ENCODE data around the gene ANKRD10.
"Not testable (repeated sequence)": the region's sequence is repeated elsewhere in the genome, so short reads cannot be mapped to it uniquely, and the experiment has no call there.

The ANKRD10 gene

DNA sequence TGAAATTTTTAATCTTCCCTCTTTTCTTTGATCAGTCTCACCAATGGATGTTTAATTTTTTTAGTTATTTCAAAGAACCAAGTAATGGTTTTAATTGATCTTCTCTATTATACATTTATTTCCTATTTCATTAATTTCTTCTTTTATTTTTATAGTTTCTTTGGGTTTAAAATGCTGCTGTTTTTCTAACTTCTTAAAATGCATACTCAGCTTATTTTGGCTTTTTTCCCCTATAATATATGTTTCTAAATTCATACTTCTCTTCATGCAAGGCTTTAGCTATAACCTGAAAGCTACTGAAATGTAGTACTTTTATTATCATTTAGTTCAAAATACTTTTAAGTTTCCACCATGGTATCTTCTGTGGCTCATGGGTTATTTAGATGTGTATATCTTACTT is 53.9 kb downstream of the ANKRD10 start:
- no peak for DNase-seq

DNA sequence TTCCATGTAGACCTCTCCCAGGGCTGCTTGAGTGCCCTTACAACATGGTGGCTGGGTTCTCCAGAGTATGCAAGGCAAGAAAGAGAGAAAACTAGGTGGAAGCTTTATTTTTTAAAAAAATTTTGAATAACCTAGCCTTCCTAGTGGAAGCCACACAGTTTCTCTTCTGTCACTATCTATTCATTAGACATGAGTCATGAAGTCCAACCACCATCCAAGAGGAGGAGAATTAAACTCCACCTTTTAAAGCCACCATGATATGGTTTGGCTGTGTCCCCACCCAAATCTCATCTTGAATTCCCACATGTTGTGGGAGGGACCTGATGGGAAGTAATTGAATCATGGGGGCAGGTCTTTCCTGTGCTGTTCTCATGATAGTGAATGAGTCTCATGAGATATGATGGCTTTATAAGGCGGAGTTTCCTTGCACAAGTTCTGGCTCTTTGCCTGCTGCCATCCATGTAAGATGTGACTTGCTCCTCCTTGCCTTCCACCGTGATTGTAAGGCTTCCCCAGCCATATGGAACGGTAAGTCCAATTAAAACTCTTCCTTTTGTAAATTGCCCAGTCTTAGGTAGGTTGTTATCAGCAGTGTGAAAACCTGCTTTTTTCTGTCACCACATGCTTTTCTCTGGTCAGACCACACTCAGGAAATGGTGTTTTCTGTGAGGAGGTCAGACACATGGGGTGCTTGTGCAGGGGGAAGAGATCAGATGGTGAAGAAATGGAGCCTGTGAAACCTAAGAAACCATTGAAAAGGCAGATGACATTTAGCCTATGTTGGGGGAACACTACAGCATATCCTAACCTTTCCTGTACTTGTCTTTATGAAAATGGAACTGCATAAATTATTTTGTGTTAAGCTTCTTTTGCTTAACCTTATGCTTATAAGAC is 57.7 kb downstream of the ANKRD10 start:
- no peak for DNase-seq

DNA sequence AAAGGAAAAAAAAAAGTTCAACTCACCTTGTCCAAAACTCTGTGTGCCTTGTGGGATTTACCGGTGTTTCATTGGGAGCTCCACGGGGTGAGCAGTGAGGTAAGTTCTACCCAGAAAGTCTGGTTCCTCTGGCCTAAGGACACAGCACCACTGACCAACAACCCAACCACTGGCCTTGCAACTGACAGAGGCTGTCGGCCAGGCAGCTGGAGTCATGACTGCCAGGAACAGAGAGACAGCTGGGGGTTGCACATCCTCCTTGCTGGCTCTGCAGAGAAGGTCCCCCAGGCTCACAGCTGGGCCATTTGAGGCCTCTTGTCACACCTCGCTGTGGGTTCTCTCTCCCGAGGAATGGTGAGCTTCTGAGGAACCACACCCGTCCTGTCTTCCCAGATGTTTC is 59.5 kb downstream of the ANKRD10 start:
- no peak for DNase-seq

DNA sequence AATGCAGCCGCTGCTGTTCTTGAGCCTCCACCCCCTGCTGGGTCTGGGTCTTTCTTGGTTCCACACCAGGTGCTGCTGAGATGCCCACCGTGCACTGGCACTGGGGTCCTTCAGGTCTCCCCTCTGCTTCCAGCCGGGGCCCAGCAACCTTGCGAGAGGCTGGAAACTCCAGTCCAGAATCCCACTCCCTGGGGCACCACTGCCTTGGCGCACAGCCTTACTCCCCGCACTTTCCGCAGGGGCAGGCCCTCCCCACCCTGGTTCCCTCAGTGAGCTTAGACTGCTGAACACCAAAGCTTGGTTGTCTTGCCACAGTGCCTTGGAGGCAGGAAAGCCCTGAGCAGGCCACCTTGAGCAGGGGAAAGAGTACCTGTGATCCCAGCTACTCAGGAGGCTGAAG is 60.0 kb downstream of the ANKRD10 start:
- DNase-seq, result no peak

DNA sequence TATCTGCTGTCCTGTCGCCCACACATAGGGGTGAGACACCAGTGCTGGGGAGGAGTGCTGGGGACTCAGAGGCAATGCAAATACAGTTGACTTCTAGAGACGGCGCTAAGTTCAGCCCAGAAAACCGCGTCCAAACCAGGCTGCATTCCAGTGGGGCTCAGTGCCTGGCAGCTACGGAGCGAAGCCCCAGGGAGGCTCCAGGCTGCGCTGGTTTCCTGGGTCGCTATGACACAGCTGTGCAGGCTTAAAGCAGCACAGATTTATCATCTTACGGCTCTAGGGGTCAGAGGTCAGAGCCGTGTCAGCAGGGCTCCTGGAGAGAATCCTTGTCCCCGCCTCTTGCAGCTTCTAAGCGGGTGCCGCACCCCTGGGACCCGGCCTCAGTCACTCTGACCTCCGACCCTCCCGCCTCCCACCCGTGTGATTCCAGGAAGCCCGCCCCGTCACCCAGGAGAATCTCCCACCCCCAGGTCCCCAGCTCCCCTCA is 61.6 kb downstream of the ANKRD10 start:
- DNase-seq, result no peak

DNA sequence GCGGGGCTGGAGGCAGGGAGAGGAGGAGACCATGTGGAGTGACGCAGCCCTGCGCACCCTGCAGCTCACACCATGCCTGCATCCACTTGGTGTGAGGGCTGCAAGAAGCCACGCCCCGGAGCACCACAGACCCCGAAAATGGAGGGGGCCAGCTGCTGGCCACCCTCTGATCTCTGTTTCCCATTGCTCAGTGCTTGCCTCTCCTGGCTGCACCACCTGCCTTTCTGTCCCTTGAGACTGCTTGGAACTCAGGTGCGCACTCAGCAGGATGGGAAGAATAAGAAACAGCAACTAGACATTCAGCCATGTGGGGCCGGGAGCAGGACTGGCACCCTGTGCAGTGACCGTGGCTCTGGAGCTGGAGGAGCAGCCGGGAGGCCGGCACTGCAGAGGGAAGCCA is 64.0 kb downstream of the ANKRD10 start:
- DNase-seq, result no peak

DNA sequence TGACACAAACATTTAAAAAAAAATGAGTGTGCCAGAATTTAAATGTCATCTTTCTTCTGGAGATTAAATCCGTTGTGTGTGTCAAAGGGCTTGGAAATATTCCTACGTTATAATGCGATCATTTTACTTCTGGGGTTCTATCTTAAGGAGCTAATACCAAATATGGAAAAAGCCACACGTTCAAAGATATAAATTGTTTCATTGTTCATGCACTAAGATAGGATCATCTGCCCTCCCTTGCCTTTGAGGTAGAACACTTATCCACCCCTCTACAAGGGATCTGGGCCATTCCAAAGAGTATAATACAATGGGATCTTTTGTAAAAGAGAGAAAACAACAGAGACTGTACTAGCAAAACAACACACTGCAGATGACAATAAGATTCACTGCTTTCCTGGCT is 64.9 kb downstream of the ANKRD10 start:
- DNase-seq, result no peak

DNA sequence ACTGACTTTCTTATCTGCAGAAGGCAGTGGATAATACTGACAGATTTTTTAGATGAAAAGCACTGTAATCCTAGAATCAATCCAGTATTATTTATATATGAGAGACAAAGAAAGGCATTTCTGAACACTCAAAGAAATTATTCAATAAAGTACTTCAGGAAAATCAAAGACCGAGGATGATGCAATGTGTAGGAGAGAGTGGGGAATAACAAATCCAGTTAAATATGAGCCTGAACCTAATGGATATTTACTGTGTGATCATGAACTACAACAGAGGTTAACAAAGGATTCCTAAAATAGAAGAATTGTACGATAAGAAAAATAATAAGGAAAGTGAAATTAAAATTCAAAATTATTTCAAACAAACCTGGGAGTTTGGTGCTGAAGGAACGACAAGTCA is 69.3 kb downstream of the ANKRD10 start:
- DNase-seq, result no peak

DNA sequence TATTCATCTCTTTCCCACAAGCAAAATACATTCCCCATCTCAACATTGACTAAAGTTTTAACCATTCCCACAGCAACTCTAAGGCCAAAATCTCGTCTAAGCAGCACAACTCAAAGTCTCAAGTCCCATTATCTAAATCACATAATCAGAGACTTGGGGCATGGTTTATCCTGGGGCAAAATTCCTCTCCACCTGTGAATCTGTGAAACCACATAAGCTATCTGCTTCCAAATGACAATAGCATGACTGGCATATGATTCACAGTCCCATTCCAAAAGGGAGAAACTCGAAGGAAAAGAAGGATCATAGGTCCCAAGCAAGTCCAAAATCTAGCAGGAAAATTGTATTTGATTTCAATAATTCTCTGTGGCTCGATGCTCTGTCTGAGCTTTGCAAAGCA is 73.0 kb downstream of the ANKRD10 start:
- DNase-seq, result no peak

DNA sequence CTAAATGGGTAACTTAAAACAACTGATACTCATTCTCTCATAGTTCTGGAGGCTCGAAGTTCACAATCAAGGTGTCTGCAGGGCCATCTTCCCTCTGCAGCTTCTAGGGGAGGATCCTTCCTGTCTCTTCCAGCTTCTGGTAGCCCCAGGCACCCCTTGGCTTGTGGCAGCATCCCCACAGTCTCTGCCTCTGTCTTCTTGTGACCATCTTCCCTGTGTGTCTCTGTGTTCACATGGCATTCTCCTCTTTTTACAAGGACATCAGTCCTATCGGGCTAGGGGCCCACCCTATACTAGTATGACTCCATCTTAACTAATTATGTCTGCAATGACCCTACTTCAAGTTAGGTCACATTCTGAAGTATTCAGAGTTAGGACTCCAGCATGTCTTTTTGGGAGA is 73.5 kb downstream of the ANKRD10 start:
- no peak for DNase-seq

DNA sequence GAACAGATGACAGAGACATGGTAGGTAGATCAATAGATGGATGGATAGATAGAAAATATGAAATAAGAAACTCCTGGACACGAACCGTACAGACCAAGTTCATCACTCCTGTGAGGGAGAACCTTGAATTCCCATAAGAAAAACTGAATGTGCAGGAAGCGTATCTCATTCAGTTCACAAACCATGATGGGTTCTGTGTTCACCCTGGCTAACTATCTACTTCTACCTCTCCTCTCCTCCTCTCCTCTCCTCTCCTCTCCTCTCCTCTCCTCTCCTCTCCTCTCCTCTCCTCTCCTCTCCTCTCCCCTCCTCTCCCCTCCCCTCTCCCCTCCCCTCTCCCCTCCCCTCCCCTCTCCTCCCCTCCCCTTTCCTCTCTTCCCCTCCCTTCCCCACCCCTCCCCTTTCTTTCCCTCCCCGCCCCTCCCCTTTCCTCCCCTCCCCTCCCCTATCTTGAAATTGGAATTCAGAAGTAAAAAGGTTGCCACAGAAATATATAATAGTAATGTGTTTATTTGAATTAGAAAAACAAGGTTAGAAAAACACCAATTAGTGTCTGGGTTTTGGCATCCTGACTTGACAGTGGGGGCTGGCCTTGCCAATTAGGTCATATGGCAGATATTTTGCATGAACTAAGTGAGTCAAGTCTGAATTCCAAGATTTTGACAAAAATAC is 75.9 kb downstream of the ANKRD10 start:
- DNase-seq, result no peak

DNA sequence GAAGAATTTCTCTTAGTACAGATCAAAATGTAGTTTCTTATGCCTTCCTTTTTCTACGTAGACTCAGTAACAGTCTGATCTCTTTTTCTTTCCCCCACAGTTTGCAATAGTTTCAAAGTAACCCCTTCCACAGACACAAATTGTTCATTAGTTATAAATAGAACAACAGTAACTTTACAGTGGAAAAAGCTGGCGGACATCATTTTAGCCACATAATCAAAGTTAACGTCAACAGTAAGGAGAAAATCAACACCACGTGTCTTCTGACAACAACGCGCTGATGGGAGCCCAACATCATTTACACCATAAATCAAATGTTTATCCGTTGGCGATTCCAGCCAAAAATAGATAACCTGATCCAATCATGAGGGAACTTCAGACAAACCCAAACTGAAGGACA is 76.8 kb downstream of the ANKRD10 start:
- DNase-seq, result no peak

DNA sequence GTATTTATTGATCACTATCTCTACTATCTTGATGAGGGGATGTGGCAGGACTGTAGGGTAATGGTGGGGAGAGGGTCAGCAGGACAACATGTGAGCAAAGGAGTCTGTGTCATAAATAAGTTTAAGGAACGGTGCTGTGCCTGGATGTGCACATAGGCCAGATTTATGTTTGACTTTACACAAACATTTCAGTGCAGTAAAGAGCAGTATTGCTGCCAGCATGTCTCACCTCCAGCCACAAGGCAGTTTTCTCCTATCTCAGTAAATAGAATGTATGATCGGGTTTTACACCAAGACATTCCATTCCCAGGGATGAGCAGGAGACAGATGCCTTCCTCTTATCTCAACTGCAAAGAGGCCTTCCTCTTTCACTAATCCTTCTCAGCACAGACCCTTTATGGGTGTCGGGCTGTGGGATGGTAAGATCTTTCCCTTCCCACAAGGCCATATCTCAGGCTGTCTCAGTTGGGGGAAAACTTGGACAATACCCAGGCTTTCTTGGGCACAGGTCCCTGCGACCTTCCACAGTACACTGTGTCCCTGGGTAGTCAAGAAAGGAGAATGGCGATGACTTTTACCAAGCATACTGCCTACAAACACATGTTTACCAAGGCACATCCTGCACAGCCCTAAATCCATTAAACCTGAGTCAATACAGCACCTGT is 77.3 kb downstream of the ANKRD10 start:
- not testable (repeated sequence) for DNase-seq

DNA sequence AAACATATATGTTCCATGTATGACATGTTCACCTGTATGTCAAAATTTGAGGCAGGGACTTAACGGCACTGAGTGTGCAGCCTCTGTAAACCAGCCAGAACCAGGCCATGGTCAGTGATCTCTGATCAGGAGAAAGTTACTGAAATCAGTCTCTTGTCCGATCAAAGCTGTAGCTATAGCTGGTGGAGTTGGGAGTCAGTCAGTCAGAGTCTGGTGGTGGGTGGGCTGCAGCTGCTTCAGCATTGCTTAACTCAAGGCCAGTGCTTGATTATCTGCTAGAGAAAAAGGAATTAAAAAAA is 78.3 kb downstream of the ANKRD10 start:
- no peak for DNase-seq

DNA sequence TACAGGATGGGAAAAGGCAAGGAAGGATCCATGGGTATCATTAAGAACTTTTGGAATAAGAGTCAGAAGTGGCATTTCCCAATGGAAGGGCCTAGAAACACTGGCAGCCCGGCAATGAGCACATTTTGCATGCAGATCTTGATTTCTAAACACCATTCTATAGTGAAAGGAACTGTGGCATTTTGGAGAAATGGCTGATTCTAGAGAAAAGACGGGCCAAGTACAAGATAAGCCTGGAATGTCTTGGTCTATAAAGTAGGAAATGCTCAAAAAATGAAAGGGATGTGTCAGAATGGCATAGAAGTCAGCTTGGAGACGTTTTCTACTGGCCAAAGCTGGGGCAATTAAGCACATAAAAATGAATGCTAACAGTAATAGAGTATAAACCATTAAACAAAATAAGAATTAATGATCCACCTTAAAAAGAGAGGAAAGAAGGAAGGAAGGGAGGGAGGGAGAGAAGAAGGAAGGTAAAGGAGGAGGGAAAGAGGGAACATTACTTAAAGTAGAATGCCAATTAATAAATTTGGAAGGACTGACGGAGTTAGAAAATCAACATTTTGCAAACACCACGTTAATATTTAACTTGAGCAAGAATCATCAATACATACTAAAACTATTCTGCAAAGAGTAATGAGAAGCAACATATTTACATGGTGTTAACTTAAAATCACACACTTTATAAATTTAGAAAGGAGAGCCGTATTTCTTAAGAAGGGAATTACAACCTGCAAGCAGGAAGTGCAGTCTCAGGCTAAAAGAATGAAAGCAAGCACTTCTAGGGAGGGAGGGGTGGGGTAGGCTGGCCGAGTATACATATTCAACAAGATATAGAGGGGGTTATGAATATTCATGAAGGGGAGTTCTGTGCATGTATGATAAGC is 78.9 kb downstream of the ANKRD10 start:
- no peak for DNase-seq

DNA sequence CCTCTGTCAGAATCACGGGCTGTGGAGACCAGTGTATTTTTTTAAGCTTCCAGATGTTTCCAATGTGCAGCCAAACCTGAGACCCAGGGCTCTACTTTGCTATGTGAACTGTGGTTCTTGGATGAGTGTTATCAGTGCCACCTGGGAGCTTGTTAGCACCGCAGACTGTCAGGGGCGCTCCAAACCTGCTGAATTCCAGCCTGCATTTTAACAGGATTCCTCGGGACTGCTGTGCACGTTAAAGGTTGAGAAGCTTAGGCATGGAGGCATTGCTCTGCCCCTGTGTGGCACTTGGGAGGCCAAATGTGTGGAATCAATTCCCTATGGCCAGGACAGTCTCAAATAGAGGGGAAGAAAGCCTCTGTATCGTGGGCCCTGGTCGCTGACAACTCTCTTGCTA is 80.3 kb downstream of the ANKRD10 start:
- no peak for DNase-seq

DNA sequence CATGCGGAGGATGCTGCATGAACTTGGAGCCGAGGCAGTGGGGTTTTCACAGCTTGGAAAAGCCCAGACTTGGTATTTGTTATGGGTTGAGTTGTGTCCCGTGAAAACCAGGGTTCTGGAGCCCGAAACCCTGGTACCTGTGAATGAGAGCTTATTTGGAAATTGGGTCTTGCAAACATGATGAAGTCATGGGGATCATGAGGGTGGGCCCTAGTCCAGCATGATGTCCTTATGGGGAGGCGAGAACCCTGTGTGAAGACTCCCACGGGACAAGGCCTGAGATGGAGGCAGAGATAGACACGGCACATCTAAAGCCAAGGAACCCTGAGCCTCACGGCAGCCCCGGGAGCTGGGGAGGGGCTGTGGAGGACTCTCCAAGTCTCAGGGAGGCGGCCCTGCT is 82.3 kb downstream of the ANKRD10 start:
- DNase-seq, result no peak

DNA sequence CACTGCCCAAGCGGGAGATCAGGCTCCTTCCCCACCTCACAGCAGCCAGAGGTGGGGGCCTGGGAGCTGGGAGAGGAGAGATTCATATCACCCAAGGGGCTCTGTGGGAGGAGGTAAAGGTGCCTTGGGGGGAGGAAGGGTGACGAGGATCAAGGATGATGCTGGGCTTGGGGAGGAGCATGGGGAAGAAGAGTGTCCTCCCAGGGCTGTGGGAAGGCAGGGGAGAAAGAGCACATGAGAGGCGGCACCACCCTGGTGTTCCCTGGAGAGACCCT is 82.7 kb downstream of the ANKRD10 start:
- no peak for DNase-seq

DNA sequence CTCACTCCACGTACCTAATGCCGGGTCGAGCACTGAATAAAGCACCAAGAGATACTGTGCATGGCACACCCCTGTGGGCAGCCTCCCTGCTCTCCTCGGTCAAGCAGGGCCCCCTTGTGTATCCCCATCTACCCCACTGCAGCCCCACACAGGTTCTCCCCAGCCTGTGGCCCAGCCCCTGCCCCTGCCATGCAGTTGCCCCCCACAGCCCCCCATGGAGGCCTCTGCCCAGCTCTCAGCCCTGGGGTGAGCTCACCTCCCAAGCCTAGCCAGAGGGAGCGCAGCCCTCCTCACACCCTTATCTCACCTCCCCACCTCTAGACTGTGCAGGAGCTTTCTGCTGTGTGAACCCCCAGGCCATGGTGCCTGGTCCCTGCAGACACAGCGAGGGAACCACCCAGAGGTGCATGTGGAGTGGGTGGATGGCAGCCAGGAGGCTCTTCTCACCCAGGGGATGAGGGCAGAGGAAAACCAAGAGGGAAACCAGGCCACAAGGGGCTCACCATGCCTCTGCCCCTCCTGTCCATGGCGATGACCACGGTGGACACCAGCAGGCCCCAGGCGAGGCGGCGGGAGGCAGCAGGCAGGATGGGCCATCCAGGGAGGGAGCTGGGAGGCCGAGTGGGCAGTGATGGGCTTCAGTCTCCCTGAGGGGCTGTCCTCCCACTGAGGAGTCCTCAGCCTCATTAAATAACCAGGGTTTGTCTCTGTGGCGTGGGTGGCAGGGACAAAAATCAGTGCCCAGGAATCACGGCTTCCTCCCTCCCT is 83.2 kb downstream of the ANKRD10 start:
- no peak for DNase-seq

DNA sequence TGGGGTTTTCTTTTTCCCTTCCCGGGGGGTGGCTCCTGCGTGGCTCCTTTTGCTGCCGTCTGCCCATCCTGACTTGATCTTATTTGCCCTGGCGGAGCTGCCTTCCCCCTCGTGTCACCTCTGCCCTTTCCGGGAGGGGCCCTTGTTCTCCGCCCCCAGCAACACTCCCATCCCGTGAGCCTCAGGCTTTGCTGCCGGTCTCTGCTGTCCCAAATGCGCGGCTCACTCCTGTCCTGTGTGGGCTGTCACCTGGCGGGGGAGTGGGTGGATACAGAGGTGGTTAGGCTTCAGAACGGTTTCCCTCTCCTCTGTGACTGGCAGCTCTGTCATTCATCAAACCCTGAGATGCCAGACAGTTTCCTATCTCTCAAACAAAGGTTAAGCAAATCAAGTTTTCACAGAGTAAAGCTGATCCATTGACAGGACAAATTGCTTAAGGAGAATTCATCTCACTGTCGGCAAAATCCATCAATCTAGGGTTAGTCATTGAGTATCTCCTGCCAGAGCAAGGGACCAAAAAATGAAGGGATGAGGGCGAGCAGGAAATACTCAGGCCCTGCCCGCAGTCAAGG is 84.0 kb downstream of the ANKRD10 start:
- DNase-seq, result no peak

DNA sequence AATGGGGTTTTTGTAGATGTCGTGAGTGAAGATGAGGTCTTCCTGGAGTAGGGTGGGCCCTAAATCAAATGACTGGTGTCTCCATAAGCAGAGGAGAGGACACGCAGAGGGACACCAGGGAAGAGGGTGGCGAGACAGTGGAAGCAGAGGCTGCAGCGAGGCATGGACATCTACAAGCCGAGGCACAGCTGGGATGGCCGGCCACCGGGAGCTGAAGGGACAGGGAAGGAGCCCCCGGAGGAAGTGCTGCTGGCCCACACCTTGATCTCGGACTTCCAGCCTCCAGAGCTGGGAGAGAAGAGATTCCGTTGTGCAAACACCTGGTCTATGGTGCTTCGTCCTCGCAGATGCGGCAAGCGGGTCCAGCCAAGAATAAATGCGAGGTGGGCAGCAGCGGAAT is 84.5 kb downstream of the ANKRD10 start:
- no peak for DNase-seq

DNA sequence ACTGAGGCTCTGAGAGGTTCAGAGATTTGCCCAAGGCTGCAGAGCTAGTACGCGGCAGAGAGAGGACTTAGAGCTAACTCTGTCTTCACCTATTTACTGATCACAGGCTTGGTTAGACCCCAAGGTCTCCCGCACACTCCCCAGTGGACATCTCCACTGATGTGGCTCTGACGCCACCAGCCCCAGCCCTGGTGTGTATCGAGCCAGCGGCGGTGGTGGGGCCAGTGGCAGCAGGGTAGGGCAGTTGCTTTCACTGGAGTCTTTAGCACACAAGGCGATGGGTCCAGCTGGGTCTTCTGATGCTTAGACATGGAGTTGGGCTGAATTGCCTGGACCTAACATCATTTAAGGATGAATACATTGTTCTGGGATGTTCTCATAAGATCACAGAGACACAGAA is 85.4 kb downstream of the ANKRD10 start:
- no peak for DNase-seq
